GM12891 (cell line): ENCODE measurements around the gene PSME3IP1.

Source experiments
- PAX5 ChIP-seq: IDR thresholded peaks from 2 replicates; pipeline ENCODE4 v1.6.1; 2011; ENCODE audit warnings: low read length, moderate library complexity, mild to moderate bottlenecking; ENCODE audit not compliant: insufficient read depth, severe bottlenecking
- POLR2A ChIP-seq: IDR thresholded peaks from 2 replicates; pipeline ENCODE4 v1.6.1; 2011; ENCODE audit warnings: low read depth, low read length, control low read depth
- POLR2AphosphoS5 ChIP-seq: IDR thresholded peaks from 2 replicates; pipeline ENCODE4 v1.6.1; 2011; ENCODE audit warnings: low read depth, low read length, control low read depth
- POU2F2 ChIP-seq: IDR thresholded peaks from 2 replicates; pipeline ENCODE4 v1.6.1; 2011; ENCODE audit warnings: low read depth, mild to moderate bottlenecking, control low read depth, low read length, moderate library complexity
- SPI1 ChIP-seq: IDR thresholded peaks from 2 replicates; pipeline ENCODE4 v1.6.1; 2011; ENCODE audit warnings: low read depth, low read length, control low read depth
- TAF1 ChIP-seq: IDR thresholded peaks from 2 replicates; pipeline ENCODE4 v1.6.1; 2011; ENCODE audit warnings: low read depth, low read length, control low read depth

- TF ChIP-seq POLR2A: no peak
- TF ChIP-seq POLR2AphosphoS5: no peak
- no peak for TF ChIP-seq POU2F2
- no peak for TF ChIP-seq TAF1
- TF ChIP-seq SPI1: no peak
- TF ChIP-seq PAX5: no peak
These were observed 6.3 kb upstream of the PSME3IP1 start for GRCh38 chr16:57192146-57192545.
